HEK293 (cell line): ENCODE results near the gene COQ8B.

Experiments used
- CTCF ChIA-PET: fragments of 350-600 bp; formaldehyde crosslinking; extraction: SDS; loops from one replicate; lab custom pipeline; 2021; ENCODE audit warnings: antibody characterized with exemption; lab: Yijun Ruan, JAX
- POLR2A ChIA-PET: fragments of 300-600 bp; formaldehyde crosslinking; extraction: SDS; loops from one replicate; lab custom pipeline; 2020; ENCODE audit warnings: antibody characterized with exemption, inconsistent platforms; lab: Yijun Ruan, JAX
- H3K27ac ChIP-seq: fragments of 200-500 bp; sonication (Bioruptor generic); 2 replicates; pipeline ENCODE4 v1.5.1; 2014; ENCODE audit warnings: low read depth, low read length, control low read depth, inconsistent platforms; ENCODE audit errors: extremely low read depth
- H3K36me3 ChIP-seq, 2 experiments: fragments of 200-500 bp in 1 of 2; sonication (Bioruptor generic) in 1 of 2; 1 replicate in 1 of 2; 2 replicates in 1 of 2; pipeline ENCODE4 v1.5.1; 2014 to 2017; ENCODE audit warnings: inconsistent platforms in 2 of 2, low read length in 2 of 2; ENCODE audit not compliant: control insufficient read depth in 2 of 2, insufficient read depth in 1 of 2
- H3K4me1 ChIP-seq: fragments of 200-500 bp; sonication (Bioruptor generic); 2 replicates; pipeline ENCODE4 v1.5.1; 2014; ENCODE audit warnings: mild to moderate bottlenecking, low read length, inconsistent platforms; ENCODE audit not compliant: control insufficient read depth, insufficient read depth
- H3K4me3 ChIP-seq: 2 replicates; pipeline ENCODE4 v1.5.1; 2011; ENCODE audit warnings: low read depth, mild to moderate bottlenecking, control low read depth, low read length, moderate library complexity
- H3K9me3 ChIP-seq: fragments of 200-500 bp; sonication (Bioruptor generic); 2 replicates; pipeline ENCODE4 v1.5.1; 2014; ENCODE audit warnings: low read depth, low read length, inconsistent platforms; ENCODE audit not compliant: control insufficient read depth, insufficient read depth
- KLF17 ChIP-seq: fragments of 450-650 bp; formaldehyde crosslinking; IDR thresholded peaks from 2 replicates; pipeline ENCODE4 v1.5.1; 2016; ENCODE audit warnings: missing biosample characterization, missing genetic modification characterization
- SP3 ChIP-seq: fragments of 450-650 bp; formaldehyde crosslinking; IDR thresholded peaks from 2 replicates; pipeline ENCODE4 v1.5.1; 2016; ENCODE audit warnings: missing biosample characterization, missing genetic modification characterization
- ZBTB11 ChIP-seq: fragments of 450-650 bp; formaldehyde crosslinking; conservative IDR thresholded peaks from 2 replicates; pipeline ENCODE4 v1.5.1; 2016; ENCODE audit warnings: low read depth, missing biosample characterization, missing genetic modification characterization
- ZBTB8A ChIP-seq: fragments of 450-650 bp; formaldehyde crosslinking; IDR thresholded peaks from 2 replicates; pipeline ENCODE4 v1.5.1; 2016; ENCODE audit warnings: missing biosample characterization, missing genetic modification characterization
- ZIC2 ChIP-seq: fragments of 450-650 bp; formaldehyde crosslinking; IDR thresholded peaks from 2 replicates; pipeline ENCODE4 v1.5.1; 2016; ENCODE audit warnings: missing biosample characterization, missing genetic modification characterization
- ZNF114 ChIP-seq: fragments of 450-650 bp; formaldehyde crosslinking; IDR thresholded peaks from 2 replicates; pipeline ENCODE4 v1.5.0; 2017; ENCODE audit warnings: missing biosample characterization, missing genetic modification characterization
- ZNF121 ChIP-seq: fragments of 450-650 bp; formaldehyde crosslinking; IDR thresholded peaks from 2 replicates; pipeline ENCODE4 v1.5.1; 2016; ENCODE audit warnings: missing biosample characterization, missing genetic modification characterization
- ZNF138 ChIP-seq: fragments of 450-650 bp; formaldehyde crosslinking; IDR thresholded peaks from 2 replicates; pipeline ENCODE4 v1.5.1; 2016; ENCODE audit warnings: missing biosample characterization, missing genetic modification characterization, borderline replicate concordance
- ZNF146 ChIP-seq: fragments of 450-650 bp; formaldehyde crosslinking; IDR thresholded peaks from 2 replicates; pipeline ENCODE4 v1.5.1; 2016; ENCODE audit warnings: missing biosample characterization, missing genetic modification characterization
- ZNF2 ChIP-seq: fragments of 450-650 bp; formaldehyde crosslinking; IDR thresholded peaks from 2 replicates; pipeline ENCODE4 v1.5.1; 2016; ENCODE audit warnings: missing biosample characterization, missing genetic modification characterization
- ZNF214 ChIP-seq: fragments of 450-650 bp; formaldehyde crosslinking; IDR thresholded peaks from 2 replicates; pipeline ENCODE4 v1.5.1; 2017; ENCODE audit warnings: missing biosample characterization, mild to moderate bottlenecking, missing genetic modification characterization, borderline replicate concordance
- ZNF768 ChIP-seq: fragments of 450-650 bp; formaldehyde crosslinking; IDR thresholded peaks from 2 replicates; pipeline ENCODE4 v1.5.1; 2018; ENCODE audit warnings: missing biosample characterization, mild to moderate bottlenecking, missing genetic modification characterization
- TF ChIP-seq, protein P1 (sequence below): fragments of 450-650 bp; formaldehyde crosslinking; IDR thresholded peaks from 2 replicates; pipeline ENCODE4 v1.5.1; 2016; ENCODE audit warnings: missing biosample characterization, missing genetic modification characterization

Gene COQ8B

GRCh38 chr19:40701758-40702157 lies 14.9 kb downstream of the COQ8B start:
- CTCF ChIA-PET = interaction anchor here (0.6 to 2.6 kb wide), 11 partner anchors 11 to 548 kb away, joined by 3 to 17 read pairs (median 3); partner anchors contain the start of gene BLVRB
- H3K4me3 ChIP-seq = no peak overlapping the region

DNA sequence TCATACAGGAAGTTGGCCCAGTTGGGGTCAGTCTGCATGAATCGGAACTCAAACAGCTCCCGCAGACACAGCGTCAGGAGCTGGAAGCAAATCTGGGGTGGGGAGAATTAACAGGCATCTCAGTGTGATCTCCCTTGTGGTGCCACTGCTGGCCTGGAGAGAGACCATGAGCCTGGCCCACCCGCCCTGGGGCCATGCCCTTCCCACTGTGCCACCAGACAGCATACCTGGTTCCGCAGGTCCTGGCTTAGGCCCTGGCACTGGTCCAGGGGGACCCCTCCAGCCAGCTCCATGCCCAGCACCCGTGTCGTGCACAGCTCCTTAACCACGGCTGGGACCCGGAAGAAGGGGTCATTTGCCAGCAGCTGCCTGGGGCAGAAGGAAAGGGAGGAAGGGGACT lies 16.6 kb downstream of the COQ8B start:
- ChIA-PET POLR2A (interaction anchor here (1.4 to 2.4 kb wide), 4 partner anchors 9 to 50 kb away, joined by 3 to 9 read pairs (median 6); partner anchors contain the start of genes ACTMAP, COQ8B, ITPKC and NUMBL), CTCF (interaction anchor here (0.7 to 0.8 kb wide), 2 partner anchors 67 to 101 kb away, joined by 3 read pairs; no protein-coding TSS in a partner anchor)

More at GRCh38 chr19:40701758-40702157, 14.9 kb downstream of the COQ8B start:
- Histone ChIP-seq H3K36me3 (peaks cover 62 to 69% of the 10 kb centered on the region in 2 experiments), H3K4me1 (no peaks in the 10 kb centered on the region), H3K9me3 (no peaks in the 10 kb centered on the region), H3K27ac (no peak overlapping the region)
- TF ChIP-seq ZNF138 (tag by site-specific recombination) = no peak
- TF ChIP-seq ZNF146 (tag by site-specific recombination) = peak; percentile 97
- POLR2A ChIA-PET = interaction anchor here (0.6 to 2.0 kb wide), 4 partner anchors 8 to 53 kb away, joined by 4 to 6 read pairs (median 4); partner anchors contain the start of gene ACTMAP

DNA sequence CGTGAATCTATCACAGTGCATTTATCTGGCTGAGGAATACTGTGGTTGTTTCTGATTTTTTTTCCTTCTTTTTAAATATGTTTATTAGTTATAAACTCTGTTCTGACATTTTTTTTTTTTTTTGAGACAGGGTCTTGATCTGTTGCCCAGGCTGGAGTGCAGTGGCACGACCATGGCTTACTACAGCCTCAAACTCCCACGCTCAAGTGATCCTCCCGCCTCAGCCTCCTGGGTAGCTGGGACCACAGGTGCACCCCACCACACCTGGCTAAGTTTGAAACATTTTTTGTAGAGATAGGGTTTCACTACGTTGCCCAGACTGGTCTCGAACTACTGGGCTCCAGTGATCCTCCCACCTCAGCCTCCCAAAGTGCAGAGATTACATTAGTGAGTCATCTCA lies 19.7 kb downstream of the COQ8B start:
- POLR2A ChIA-PET = interaction anchor here (0.7 kb wide), 2 partner anchors 227 to 576 kb away, joined by 4 read pairs; no protein-coding TSS in a partner anchor
- peak; percentile 90 for TF ChIP-seq ZNF121 (tag by site-specific recombination)
- TF ChIP-seq ZNF214 = no peak
- Histone ChIP-seq H3K4me3 (no peak overlapping the region), H3K27ac (no peak overlapping the region), H3K9me3 (no peaks in the 10 kb centered on the region), H3K36me3 (peaks cover 40 to 53% of the 10 kb centered on the region in 2 experiments), H3K4me1 (no peaks in the 10 kb centered on the region)
- CTCF ChIA-PET = interaction anchor here (0.7 to 1.9 kb wide), 2 partner anchors 34 to 111 kb away, joined by 3 to 5 read pairs; no protein-coding TSS in a partner anchor

More for the DNA sequence above, 16.6 kb downstream of the COQ8B start:
- TF ChIP-seq ZIC2 (tag by site-specific recombination) = peak; percentile 53
- no peak for TF ChIP-seq KLF17 (tag by site-specific recombination)
- no peak overlapping the region for H3K27ac ChIP-seq
- H3K4me3 ChIP-seq = no peak overlapping the region
- H3K36me3 ChIP-seq = peaks cover 58 to 63% of the 10 kb centered on the region in 2 experiments
- H3K9me3 ChIP-seq = no peaks in the 10 kb centered on the region
- H3K4me1 ChIP-seq = no peaks in the 10 kb centered on the region

- TF ChIP-seq SP3 (tag by site-specific recombination) (no peak), ZNF768 (no peak), ZNF2 (no peak), ZNF114 (tag by site-specific recombination) (no peak), ZBTB11 (tag by site-specific recombination) (no peak), ZBTB8A (tag by site-specific recombination) (no peak)
- TF ChIP-seq, protein P1, sequence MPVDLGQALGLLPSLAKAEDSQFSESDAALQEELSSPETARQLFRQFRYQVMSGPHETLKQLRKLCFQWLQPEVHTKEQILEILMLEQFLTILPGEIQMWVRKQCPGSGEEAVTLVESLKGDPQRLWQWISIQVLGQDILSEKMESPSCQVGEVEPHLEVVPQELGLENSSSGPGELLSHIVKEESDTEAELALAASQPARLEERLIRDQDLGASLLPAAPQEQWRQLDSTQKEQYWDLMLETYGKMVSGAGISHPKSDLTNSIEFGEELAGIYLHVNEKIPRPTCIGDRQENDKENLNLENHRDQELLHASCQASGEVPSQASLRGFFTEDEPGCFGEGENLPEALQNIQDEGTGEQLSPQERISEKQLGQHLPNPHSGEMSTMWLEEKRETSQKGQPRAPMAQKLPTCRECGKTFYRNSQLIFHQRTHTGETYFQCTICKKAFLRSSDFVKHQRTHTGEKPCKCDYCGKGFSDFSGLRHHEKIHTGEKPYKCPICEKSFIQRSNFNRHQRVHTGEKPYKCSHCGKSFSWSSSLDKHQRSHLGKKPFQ (tag by site-specific recombination) = no peak
- Histone ChIP-seq H3K27ac (no peak overlapping the region), H3K36me3 (peaks cover 33 to 44% of the 10 kb centered on the region in 2 experiments), H3K9me3 (no peaks in the 10 kb centered on the region), H3K4me3 (no peak overlapping the region), H3K4me1 (peaks cover 4% of the 10 kb centered on the region)
- ChIA-PET CTCF (no interaction called here), POLR2A (no interaction called here)
These were observed 20.8 kb downstream of the COQ8B start for GRCh38 chr19:40695881-40696280.
